K562 (cell line): ENCODE data around the gene MDM4. TPM values are rescaled to one million over a fixed set of nuclear protein-coding genes. Genes with fewer than 3 reads are reported as not detected.

ENCODE experiments used
- ATAC-seq: fragments of 200-7000 bp; cut with Tn5 transposase; 3 replicates; pipeline ENCODE4 v1.9.1; 2020; ENCODE audit warnings: moderate library complexity
- BruUV-seq: library from RNA; stranded (reverse); fragments of 400-500 nt; replicated peaks from 2 replicates; lab custom pipeline; 2021; lab: Mats Ljungman, UMichigan
- CTCF ChIA-PET: fragments of 300-600 bp; formaldehyde crosslinking; extraction: SDS; loops from one replicate; lab custom pipeline; 2021; ENCODE audit warnings: low intra/inter-chr PET ratio; lab: Yijun Ruan, JAX
- POLR2A ChIA-PET: fragments of 300-600, 350-650 bp; sonication (Branson Sonifier 250); formaldehyde crosslinking; extraction: SDS; loops from one replicate; lab custom pipeline; 2021; ENCODE audit warnings: antibody characterized with exemption, inconsistent platforms; lab: Yijun Ruan, JAX
- DNase-seq, 4 experiments: peaks; one replicate each; pipeline versions ENCODE4 v3.0.0 to v3.0.0-alpha.2; 2011 to 2018; ENCODE audit warnings: low spot score in 3 of 4, mixed read lengths in 3 of 4; ENCODE audit errors: extremely low read depth in 1 of 4
- FAIRE-seq: peaks from 2 replicates; lab custom pipeline; 2011; peaks lifted over from hg19 to GRCh38; lab: Jason Lieb, UNC
- H2AFZ ChIP-seq: 2 replicates; pipeline ENCODE4 v1.6.0; 2011; ENCODE audit warnings: low read depth, low read length, control low read depth, inconsistent platforms
- H3K27ac ChIP-seq: fragments of 200-600 bp; 3 replicates; pipeline ENCODE4 v1.8.0; 2011; ENCODE audit warnings: low read depth, mild to moderate bottlenecking, control low read depth, inconsistent platforms, low read length, moderate library complexity, mixed read lengths; ENCODE audit errors: extremely low read depth
- H3K27me3 ChIP-seq, 2 experiments: fragments of 300-600 bp in 1 of 2; 2 replicates in 1 of 2; 3 replicates in 1 of 2; pipeline versions ENCODE4 v1.6.0 to v1.8.0; 2011; ENCODE audit warnings: inconsistent platforms in 2 of 2, low read length in 2 of 2, mild to moderate bottlenecking in 1 of 2, mixed read lengths in 1 of 2, moderate library complexity in 1 of 2; ENCODE audit not compliant: control insufficient read depth in 2 of 2, insufficient read depth in 2 of 2
- H3K36me3 ChIP-seq: fragments of 300-600 bp; 3 replicates; pipeline ENCODE4 v1.8.0; 2011; ENCODE audit warnings: mild to moderate bottlenecking, low read length, inconsistent platforms; ENCODE audit not compliant: control insufficient read depth, insufficient read depth
- H3K4me1 ChIP-seq, 2 experiments: fragments of 200-600 bp in 1 of 2; replicated peaks in 1 of 2; 2 replicates in 1 of 2; 3 replicates in 1 of 2; pipeline versions ENCODE4 v1.5.1 to v1.8.0; 2011; ENCODE audit warnings: inconsistent platforms in 2 of 2, low read length in 2 of 2, mild to moderate bottlenecking in 1 of 2, mixed read lengths in 1 of 2, moderate library complexity in 1 of 2; ENCODE audit not compliant: control insufficient read depth in 2 of 2, insufficient read depth in 2 of 2
- H3K4me2 ChIP-seq: 2 replicates; pipeline ENCODE4 v1.6.1; 2011; ENCODE audit warnings: low read length, control low read depth, inconsistent platforms, mixed read lengths; ENCODE audit not compliant: insufficient read depth
- H3K4me3 ChIP-seq: fragments of 200-600 bp; sonication (generic), shearing (Covaris generic); 2 replicates; pipeline ENCODE4 v1.5.1; 2016; ENCODE audit warnings: control low read depth, inconsistent platforms
- H3K79me2 ChIP-seq: fragments of 200-600 bp; 3 replicates; pipeline ENCODE4 v1.8.0; 2011; ENCODE audit warnings: low read length, inconsistent platforms; ENCODE audit not compliant: control insufficient read depth, insufficient read depth
- H3K9ac ChIP-seq, 2 experiments: 2 replicates each; pipeline versions ENCODE4 v1.6.0 to v1.6.1; 2011; ENCODE audit warnings: low read depth in 2 of 2, low read length in 2 of 2, control low read depth in 1 of 2, inconsistent platforms in 1 of 2, mild to moderate bottlenecking in 1 of 2, mixed read lengths in 1 of 2; ENCODE audit not compliant: insufficient read depth in 1 of 2
- H3K9me1 ChIP-seq: one replicate; pipeline ENCODE4 v1.6.0; 2011; ENCODE audit warnings: inconsistent platforms, mild to moderate bottlenecking, low read length, moderate library complexity; ENCODE audit not compliant: control insufficient read depth, insufficient read depth
- H3K9me3 ChIP-seq: replicated peaks from 2 replicates; pipeline ENCODE4 v1.5.1; 2011; ENCODE audit warnings: low read depth, low read length, inconsistent platforms; ENCODE audit not compliant: control insufficient read depth, insufficient read depth
- H4K20me1 ChIP-seq: replicated peaks from 2 replicates; pipeline ENCODE4 v1.6.1; 2011; ENCODE audit warnings: low read length, inconsistent platforms, mixed read lengths; ENCODE audit not compliant: control insufficient read depth, insufficient read depth
- FOXM1 ChIP-seq, 2 experiments: fragments of 450-650 bp in 1 of 2; sonication (generic) in 1 of 2; formaldehyde crosslinking in 1 of 2; IDR thresholded peaks; 2 replicates each; pipeline versions ENCODE4 v1.6.1 to v1.9.0; 2017 to 2022; ENCODE audit warnings: low read depth in 2 of 2, mild to moderate bottlenecking in 2 of 2, missing genetic modification reagents in 1 of 2, moderate library complexity in 1 of 2
- KLF6 ChIP-seq: fragments of 250-450 bp; sonication (Bioruptor Pico); IDR thresholded peaks from 2 replicates; pipeline ENCODE4 v1.4.0; 2020; ENCODE audit warnings: mild to moderate bottlenecking, moderate library complexity, borderline replicate concordance
- PTRF ChIP-seq: fragments of 450-650 bp; IDR thresholded peaks from 2 replicates; pipeline ENCODE4 v1.6.1; 2016; ENCODE audit warnings: mild to moderate bottlenecking, missing genetic modification characterization, missing compliant biosample characterization
- TBL1XR1 ChIP-seq, 2 experiments: IDR thresholded peaks; 2 replicates each; pipeline ENCODE4 v1.6.1; 2012; ENCODE audit warnings: improper control_type of control experiment in 2 of 2, low read length in 2 of 2, mild to moderate bottlenecking in 1 of 2
- THAP12 ChIP-seq: fragments of 250-450 bp; sonication (Bioruptor Pico); IDR thresholded peaks from 2 replicates; pipeline ENCODE4 v1.9.0; 2021; ENCODE audit warnings: mild to moderate bottlenecking, inconsistent platforms
- USF1 ChIP-seq: sonication (generic); formaldehyde crosslinking; IDR thresholded peaks from 2 replicates; pipeline ENCODE4 v1.9.0; 2022; ENCODE audit warnings: mild to moderate bottlenecking, missing genetic modification reagents
- ZBTB12 ChIP-seq: fragments of 250-450 bp; sonication (Bioruptor Pico); IDR thresholded peaks from 2 replicates; pipeline ENCODE4 v1.4.0; 2020
- ZBTB34 ChIP-seq: fragments of 250-450 bp; sonication (Bioruptor Pico); IDR thresholded peaks from 2 replicates; pipeline ENCODE4 v1.8.0; 2021; ENCODE audit warnings: mild to moderate bottlenecking, moderate library complexity
- ZNF274 ChIP-seq: IDR thresholded peaks from 2 replicates; pipeline ENCODE4 v1.6.1; 2011; ENCODE audit warnings: low read depth, mild to moderate bottlenecking, low read length, moderate library complexity, borderline replicate concordance
- ZNF668 ChIP-seq: fragments of 250-450 bp; sonication (Bioruptor Pico); IDR thresholded peaks from 2 replicates; pipeline ENCODE4 v1.8.0; 2022; ENCODE audit warnings: mild to moderate bottlenecking, inconsistent platforms
- ZZZ3 ChIP-seq: fragments of 450-650 bp; IDR thresholded peaks from 2 replicates; pipeline ENCODE4 v1.6.1; 2016; ENCODE audit warnings: antibody characterized with exemption, mild to moderate bottlenecking, moderate library complexity
- WGBS: fragments of 100-300 bp; shearing (Covaris generic); methylation state at CpG from one replicate; pipeline ENCODE4 v1.1.6; 2016; ENCODE audit warnings: low coverage, mixed read lengths; ENCODE audit not compliant: insufficient coverage; ENCODE audit errors: missing lambda C conversion rate; 5-methylcytosine and 5-hydroxymethylcytosine counted together
- in situ Hi-C: fragments of 300-500 bp; cut with MboI; formaldehyde crosslinking; loops from 4 replicates; pipeline ENCODE4 v1.15.0; 2018; ENCODE audit warnings: inconsistent platforms, mixed read lengths
- intact Hi-C: fragments of 100-400 bp; cut with micrococcal nuclease; formaldehyde crosslinking; loops from 2 replicates; pipeline ENCODE4 v1.14.2; 2022
- polyA plus RNA-seq, 8 experiments: library from polyadenylated mRNA; depleted of rRNA in 4 of 8; stranded (reverse) in 5 of 8; unstranded in 3 of 8; fragments of >200 nt; fragmentation: Nextera tagmentation in 2 of 8; fragmentation: Illumina TruSeq in 1 of 8; extraction: Ambion mirVana in 2 of 8; extraction: Trizol in 1 of 8; gene quantifications; 2 replicates each; pipeline versions ENCODE4 v1.2.1 to v1.2.3, GENCODE V29; 2011 to 2014; ENCODE audit warnings: inconsistent platforms in 1 of 8, missing spikeins in 1 of 8
- total RNA-seq, 7 experiments: library from RNA; depleted of rRNA in 6 of 7; stranded (reverse); fragments of >200 nt in 6 of 7; fragmentation: Illumina TruSeq in 2 of 7; extraction: Trizol in 2 of 7; gene quantifications; 2 replicates each; pipeline versions ENCODE4 v1.2.1 to v1.2.3, GENCODE V29; 2011 to 2021; ENCODE audit warnings: low replicate concordance in 1 of 7

The MDM4 gene
- total and polyA plus RNA-seq, 9 of the 15 experiments (the other 6 are each of a cell fraction or from before 2014, with no cell fraction given) = 3.3 to 61.7 (median 21.2) TPM

- no peaks in the 10 kb centered on the region for H3K79me2 ChIP-seq
- FAIRE-seq = no peak
- CTCF ChIA-PET = no interaction called here
- H3K9ac ChIP-seq = no peak overlapping the region
- POLR2A ChIA-PET = no interaction called here
- in situ Hi-C loops (no loop called here), intact Hi-C loops (no loop called here)
- H3K9me3 ChIP-seq = no peaks in the 10 kb centered on the region
- H3K4me3 ChIP-seq = no peak overlapping the region
- no peak overlapping the region for H3K4me2 ChIP-seq
- no peaks in the 10 kb centered on the region for H3K9me1 ChIP-seq
- H3K27ac ChIP-seq = no peak overlapping the region
- peaks cover 6 to 17% of the 10 kb centered on the region in 2 experiments for H3K27me3 ChIP-seq
- no peak for ATAC-seq
- TF ChIP-seq ZBTB34 (CRISPR knock-in tag) (no peak), ZNF668 (no peak), ZNF274 (no peak), ZBTB12 (no peak), KLF6 (CRISPR knock-in tag) (no peak), PTRF (no peak), THAP12 (CRISPR knock-in tag) (no peak), USF1 (no peak), FOXM1 (IDR thresholded peaks at IDR 0.05; ENCODE audit: low read depth) (no peak), FOXM1 (CRISPR knock-in tag; IDR thresholded peaks at IDR 0.05; ENCODE audit: low read depth) (no peak), ZZZ3 (no peak), TBL1XR1 (IDR thresholded peaks at IDR 0.05; ENCODE audit: low read length in 2 of 2) (no peak)
- peaks cover 23 to 32% of the 10 kb centered on the region in 2 experiments for H3K4me1 ChIP-seq
- H2AFZ ChIP-seq = no peak overlapping the region
- WGBS = 54% methylated on average over 10 of the region's 10 CpGs
- BruUV-seq = no TSS peak
- no peak for DNase-seq
- H3K36me3 ChIP-seq = no peaks in the 10 kb centered on the region
- H4K20me1 ChIP-seq = no peaks in the 10 kb centered on the region
Measured at GRCh38 chr1:204468206-204468605, 48.0 kb upstream of the MDM4 start.
